IPS DF 4.7 (cell line): ENCODE measurements around the gene MALRD1.

ENCODE experiments used
- DNase-seq: peaks from one replicate; pipeline ENCODE4 v3.0.0-alpha.2; 2013; ENCODE audit warnings: low spot score; ENCODE audit errors: extremely low read depth

MALRD1 gene

GRCh38 chr10:19221216-19221615 lies 172.6 kb downstream of the MALRD1 start:
- DNase-seq: no peak

DNA sequence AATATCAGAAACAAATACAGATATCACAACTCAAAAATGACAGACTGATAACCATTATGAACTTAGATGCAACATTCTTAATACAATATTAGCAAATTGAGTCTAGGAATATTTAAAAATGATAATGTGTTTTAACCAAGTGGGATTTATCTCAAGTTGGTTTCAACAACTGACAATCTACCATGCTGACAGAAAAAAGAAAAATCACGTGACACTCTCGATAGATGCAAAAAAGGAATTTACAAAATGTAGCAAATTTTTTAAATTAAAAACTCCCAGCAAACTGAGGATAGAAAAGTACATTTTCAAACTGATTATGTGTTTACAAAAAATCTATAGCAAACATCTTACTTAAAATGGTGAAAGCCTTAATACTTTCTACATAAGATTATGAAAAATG lies 177.4 kb downstream of the MALRD1 start:
- DNase-seq: no peak

DNA sequence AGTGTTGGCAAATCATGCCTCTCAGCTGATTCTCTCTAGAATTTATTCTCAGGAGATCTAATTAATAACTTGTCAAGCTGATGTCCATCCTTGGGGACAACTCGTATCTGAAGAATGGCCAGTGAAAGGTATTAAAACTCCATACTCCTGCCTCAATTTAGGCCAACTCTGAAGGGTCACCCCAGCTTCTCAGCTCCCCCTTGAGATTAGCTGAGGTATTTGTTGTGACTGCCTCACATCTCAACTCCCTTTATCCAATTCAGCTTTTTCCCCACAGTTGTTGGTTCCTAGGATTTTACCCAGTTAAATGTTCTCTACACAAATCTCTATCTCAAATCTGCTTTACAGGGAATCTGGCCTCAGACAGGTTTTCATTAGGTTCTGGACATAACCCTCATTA lies 182.4 kb downstream of the MALRD1 start:
- no peak for DNase-seq

DNA sequence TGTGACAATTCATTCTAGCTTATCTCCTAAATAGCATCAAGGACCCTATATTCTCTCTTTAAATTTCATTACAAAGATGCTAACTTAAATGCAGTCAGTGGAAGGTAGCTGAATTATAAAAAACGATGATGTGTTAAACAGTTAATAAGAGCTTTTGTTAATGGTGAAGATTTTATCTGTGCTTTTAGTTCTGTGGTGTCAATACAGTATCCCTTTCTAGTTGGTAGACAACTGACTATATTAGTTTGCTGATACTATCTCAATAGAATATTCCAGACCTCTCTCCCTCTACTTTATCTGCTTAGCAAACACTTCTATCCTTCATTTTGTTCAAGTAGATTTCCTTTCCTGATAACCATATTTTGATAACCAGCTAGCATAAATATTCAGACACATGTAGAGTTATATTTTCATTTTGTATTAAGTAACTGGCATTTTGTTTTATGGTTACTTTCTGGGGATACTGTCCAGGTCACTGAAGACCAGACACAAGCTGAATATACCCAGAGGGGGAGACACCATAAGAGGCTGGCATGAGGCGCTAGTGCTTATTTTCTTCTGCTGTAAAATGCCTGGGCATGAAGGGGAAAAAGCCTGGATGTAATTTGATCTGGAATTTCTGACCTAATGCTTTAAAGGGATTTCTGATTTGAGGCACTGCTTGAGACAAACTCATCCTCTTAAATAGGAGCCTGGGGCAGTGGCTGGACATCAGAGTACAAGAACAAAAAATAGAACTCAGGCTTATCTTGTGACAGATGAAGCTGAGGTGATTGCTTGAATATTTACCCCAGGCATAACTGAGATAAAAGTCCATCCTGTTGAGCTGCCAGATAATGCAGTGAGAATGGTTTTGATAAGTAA lies 197.5 kb downstream of the MALRD1 start:
- no peak for DNase-seq

DNA sequence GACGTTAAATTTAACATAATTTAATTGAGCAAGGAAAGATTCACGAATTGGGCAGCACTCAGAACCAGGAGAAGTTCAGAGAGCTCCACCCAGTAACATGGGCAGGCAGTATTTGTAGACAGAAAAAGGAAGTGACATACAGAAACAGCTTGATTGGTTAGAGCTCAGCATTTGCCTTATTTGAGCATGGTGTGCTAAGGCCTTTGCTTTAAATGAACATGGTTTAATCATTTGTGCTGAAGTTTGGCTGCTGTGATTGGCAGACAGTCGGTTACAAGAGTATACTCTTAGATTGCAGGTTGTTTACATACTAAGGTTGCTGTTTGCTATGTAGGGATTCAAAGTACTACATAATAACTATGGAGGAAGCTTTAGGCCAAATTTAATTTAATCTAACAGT lies 199.2 kb downstream of the MALRD1 start:
- DNase-seq: no peak

- DNase-seq: no peak
Observed at GRCh38 chr10:19250546-19250945, 201.9 kb downstream of the MALRD1 start.

DNA sequence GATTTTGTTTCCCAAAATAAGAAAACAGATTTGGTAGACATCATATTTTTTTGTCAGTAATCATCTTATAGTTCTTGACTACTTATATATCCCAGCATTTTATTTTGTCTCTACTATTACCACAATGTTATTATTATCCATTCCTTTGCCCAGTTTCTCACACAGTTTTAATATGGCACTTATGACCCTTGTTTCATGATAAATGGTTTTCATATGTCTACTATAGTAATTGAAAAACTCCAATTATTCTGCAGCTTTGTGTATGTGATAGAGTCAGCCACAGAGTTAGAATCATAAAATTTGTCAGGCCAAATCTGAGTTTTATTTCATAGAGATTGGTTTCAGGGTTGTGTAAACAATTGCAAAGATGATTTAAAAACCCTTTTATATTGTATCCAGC lies 203.9 kb downstream of the MALRD1 start:
- DNase-seq: no peak

- no peak for DNase-seq
Observed at GRCh38 chr10:19256331-19256730, 207.7 kb downstream of the MALRD1 start.

GRCh38 chr10:19263262-19263661 lies 214.7 kb downstream of the MALRD1 start:
- DNase-seq: no peak

- no peak for DNase-seq
Observed at GRCh38 chr10:19283285-19283684, 234.7 kb downstream of the MALRD1 start.

DNA sequence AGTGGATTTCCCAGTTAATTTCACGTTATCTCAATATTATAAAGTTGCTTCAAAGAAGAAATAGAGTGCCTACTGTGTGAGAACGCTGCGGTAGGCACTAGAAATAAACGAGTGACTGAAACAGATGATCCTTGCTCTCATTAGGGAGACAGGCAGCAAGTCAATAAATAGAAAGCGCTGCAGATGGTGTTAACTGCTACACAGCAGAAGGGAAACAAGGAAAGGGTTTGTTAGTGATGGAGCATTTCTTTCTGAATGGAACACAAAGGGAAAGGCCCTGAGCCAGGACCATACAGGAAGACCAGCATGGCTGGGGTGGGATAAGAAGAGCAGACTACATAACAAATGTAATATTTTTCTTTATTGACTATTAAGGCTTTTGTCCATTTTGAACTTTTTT lies 235.2 kb downstream of the MALRD1 start:
- DNase-seq: no peak

DNA sequence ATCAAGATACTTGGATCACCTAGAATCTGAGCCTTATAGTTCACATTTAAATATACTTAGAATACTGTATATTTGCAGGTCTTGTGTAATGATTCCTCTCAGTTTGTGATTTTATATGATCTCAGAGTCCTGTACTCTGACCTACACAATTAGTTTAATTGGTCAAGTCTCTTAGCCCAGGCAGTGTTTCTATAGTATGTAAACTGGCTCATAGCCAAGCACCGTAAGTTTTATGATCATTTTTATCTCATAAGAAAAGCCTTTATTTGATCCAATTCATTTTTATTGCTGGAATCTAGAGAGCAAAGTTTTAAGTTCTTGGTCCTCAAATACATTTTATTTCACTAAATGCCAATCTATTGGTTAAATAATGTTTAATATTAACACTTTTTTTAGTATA lies 242.2 kb downstream of the MALRD1 start:
- no peak for DNase-seq

DNA sequence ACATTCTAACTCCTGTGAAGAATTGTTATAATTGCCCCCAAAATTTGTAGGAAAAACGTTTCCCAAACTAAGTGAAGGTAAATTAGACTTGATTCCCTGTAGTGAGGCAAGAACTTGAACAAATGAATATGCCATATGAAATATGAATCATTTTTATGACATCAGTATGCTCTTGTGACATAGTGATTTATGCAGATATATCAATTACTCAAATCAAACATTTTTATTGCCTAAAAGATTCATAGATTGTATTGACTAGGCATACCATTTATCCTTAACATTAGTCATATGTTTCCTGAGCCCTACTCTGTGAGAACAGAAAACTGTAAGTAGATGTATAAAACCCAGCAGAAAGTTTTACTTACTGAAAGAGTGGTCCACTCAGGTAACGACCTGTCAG lies 245.6 kb downstream of the MALRD1 start:
- no peak for DNase-seq

DNA sequence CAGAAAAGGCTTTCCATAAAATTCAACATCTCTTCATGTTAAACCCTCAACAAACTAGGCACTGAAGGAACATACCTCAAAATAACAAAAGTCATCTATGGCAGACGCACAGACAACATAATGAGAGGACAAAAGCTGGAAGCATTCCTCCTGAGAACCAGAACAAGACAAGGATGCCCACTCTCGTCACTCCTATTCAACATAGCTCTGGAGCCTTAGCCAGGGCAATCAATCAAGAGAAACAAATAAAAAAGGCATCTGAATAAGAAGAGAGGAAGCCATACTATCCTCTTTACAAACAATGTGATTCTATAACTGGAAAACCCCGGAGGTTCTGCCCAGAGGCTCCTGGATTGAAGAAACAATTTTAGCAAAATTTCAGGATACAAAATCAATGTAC lies 251.0 kb downstream of the MALRD1 start:
- DNase-seq: no peak

DNA sequence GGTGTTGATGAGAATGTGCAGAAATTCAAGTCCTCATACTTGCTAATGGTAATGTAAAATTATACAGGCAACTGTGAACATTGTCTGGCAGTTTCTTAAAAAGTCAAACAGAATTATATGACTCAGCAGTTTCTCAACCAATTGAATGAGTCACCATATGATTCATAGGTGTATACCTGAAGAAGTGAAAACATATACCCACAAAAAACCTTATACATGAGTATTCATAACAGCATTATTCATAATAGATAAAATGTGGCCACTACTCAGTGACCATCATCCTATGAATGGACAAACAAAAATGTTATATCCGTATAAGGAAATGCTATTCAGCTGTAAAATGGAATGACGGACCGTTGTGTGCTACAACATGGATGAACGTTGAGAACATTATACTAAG lies 253.5 kb downstream of the MALRD1 start:
- DNase-seq: no peak

GRCh38 chr10:19310066-19310465 lies 261.5 kb downstream of the MALRD1 start:
- no peak for DNase-seq

DNA sequence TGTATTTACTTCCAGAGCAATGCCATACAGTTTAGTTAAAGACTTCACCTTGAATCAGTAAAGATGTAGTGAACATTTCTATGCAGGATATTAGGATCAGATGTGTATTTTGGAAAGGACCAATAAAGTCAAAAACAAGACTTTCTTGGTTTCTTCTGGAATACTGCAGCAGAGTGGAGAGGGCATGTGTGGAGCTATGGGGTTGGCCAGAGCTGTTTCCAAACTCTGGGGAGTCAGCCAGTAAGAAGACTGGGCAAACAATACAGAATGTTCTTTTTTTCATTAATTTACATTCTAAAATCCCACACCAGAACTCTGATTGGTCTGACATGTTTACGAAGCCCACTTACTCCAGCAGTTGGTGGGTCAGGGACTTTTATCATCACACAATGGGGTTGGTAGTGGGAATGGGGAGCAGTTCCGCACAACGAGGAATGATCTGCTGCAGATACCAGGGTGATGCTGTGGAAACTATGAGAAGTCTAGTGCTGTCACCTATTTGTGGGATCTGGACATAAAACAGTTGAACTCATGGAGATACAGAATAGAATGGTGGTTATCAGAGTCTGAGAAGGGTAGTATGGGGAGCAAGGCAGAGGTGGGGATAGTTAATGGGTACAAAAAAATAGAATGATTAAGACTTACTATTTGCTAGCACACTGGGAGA lies 267.7 kb downstream of the MALRD1 start:
- no peak for DNase-seq

GRCh38 chr10:19317952-19318351 lies 269.4 kb downstream of the MALRD1 start:
- DNase-seq: no peak

GRCh38 chr10:19325581-19325980 lies 277.0 kb downstream of the MALRD1 start:
- no peak for DNase-seq

DNA sequence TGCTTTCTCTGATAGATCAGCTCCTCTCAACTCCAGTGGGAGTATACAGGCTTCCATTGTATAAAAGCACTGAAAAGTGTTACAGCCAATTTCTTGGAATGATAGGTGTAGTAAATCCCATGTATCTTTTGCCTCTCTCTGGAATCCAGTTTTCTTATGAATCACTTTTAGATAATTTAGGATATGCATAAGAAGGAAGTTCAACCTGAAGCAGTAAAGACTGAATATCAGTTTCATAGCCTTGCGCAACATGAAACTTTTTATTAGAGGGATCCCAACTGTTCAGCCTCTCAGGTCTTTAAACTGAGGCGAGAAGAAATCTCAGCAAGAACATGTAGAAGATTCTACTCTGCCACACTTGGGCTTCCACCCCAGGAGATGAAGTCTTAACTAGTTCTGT lies 280.0 kb downstream of the MALRD1 start:
- DNase-seq: no peak

DNA sequence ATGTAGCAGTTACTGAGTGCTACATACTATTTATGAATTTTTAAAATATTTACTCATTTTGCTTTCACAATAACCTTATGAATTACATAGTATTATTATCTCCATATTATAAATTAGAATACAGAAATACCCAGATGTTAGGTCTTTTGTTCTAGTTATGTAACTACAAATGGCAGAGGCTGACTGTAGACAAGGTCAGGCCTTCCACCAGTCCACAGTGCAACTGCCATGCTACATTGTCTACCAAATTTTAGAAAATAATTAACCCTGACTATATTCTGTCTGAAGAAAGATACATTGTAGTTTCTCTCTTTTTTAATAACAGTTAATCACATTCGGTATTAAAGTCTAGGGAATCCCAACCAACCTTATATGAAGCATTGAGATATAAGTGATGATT lies 280.9 kb downstream of the MALRD1 start:
- DNase-seq: no peak

DNA sequence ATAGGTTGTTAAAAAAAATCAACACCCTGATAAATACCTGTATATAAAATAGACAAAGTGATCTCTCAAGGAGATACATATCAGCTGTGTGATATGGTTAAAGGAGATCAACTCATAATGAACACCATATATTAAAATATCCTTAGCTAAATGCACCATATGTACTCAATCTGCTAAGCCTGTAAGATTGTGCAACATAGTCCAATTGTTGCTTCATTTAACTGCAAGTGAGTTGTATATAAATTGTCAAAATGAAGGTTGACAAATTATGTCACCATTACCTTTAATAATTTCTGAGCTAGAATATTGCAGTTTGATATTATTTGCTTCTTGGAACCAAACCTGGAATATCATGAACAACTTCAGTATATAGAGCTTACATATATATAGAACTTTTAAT lies 283.7 kb downstream of the MALRD1 start:
- DNase-seq: no peak

GRCh38 chr10:19333631-19334030 lies 285.0 kb downstream of the MALRD1 start:
- DNase-seq: no peak
